ENCODE results near the gene REEP3.
"Not testable (repeated sequence)": the region's sequence is repeated elsewhere in the genome, so short reads cannot be mapped to it uniquely, and the experiment has no call there.

Gene REEP3

GRCh38 chr10:63553473-63553872 is 32.3 kb downstream of the REEP3 start:
- DNase-seq: no peak

- DNase-seq: no peak
These were observed 33.5 kb downstream of the REEP3 start for GRCh38 chr10:63554657-63555056.

DNA sequence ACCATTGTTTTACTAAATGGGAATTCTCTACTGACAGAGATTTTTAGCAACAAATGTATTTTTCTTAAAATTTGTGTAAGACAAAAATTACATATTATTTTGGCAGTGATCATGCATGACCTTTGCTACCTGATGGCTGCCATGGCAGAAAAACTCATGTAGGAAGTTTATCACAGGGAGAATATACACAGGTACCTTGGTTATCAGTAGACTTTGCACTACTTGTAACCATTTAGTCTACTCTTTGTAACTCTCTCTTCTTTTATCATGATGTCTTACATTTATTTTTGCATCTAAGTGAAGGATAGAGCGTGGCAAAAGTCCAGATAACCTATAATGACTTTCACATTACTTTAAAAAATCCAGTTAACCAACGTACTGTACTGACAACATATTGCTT is 34.1 kb downstream of the REEP3 start:
- no peak for DNase-seq

GRCh38 chr10:63558132-63558784 is 37.1 kb downstream of the REEP3 start:
- DNase-seq: no peak

- DNase-seq: no peak
These were observed 40.1 kb downstream of the REEP3 start for GRCh38 chr10:63561341-63561740.

DNA sequence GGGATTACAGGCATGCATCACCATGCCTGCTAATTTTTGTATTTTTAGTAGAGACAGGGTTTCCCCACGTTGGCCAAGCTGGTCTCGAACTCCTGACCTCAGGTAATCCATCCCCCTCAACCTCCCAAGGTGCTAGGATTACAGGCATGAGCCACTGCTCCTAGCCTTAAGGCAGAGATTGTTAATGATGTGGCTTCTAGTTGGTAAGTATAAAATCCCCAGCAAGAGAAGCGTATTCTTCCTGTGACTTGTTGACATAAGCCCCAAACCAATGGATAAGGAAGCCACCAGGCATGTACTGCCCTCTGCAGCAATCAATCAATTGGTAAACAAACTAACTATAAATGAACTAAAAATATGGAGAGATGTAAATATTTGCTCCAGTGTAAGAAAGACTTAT is 41.2 kb downstream of the REEP3 start:
- DNase-seq: no peak

GRCh38 chr10:63562857-63563256 is 41.7 kb downstream of the REEP3 start:
- DNase-seq: no peak

- DNase-seq: no peak
These were observed 42.4 kb downstream of the REEP3 start for GRCh38 chr10:63563623-63564022.

DNA sequence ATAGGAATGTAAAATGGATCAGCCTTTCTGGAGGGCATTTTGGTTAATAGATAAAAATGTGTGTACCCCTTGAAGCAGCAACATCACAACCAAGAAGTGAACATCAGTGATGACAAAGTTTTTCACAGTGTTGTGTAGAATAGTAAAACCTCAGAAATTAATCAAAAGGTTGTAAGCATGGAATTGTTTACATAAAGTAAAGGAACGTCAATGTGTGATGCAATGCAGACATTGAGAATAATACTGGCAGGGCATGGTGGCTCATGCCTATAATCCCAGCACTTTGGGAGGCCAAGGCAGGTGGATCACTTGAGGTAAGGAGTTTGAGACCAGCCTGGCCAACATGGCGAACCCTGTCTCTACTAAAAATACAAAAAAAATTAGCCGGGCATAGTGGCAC is 43.5 kb downstream of the REEP3 start:
- DNase-seq: not testable (repeated sequence)

DNA sequence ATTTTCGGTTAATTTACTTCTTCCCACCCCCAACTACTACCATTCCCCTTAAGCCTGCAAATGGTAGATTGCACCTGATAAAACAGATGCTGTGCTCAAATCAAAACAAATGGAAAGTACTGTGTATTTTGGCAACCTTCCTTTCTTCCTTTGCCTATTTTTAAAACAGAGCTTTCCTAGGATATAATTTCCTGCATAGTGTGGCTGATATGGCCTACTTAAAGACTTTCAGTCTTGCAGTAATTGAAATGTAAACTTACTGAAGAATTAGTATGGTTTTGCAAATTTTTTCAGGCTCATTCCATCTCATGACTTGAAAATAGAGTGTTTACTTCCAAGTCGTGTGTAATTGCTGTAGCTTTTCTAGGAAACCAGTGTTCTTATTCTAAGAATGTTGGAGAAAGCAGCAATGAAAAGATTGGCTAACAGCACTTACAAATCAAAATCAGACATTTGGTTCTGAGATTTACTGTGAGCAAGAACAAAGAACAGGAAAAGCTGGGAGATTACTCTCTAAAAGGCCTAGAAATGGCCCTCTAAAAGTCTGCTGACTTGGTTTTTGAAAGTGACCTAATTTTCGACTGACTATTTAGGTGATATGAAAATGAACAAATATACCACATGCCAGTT is 52.0 kb downstream of the REEP3 start:
- DNase-seq: peak; percentile 74

- no peak for DNase-seq
These were observed 52.8 kb downstream of the REEP3 start for GRCh38 chr10:63574011-63574410.

- DNase-seq: no peak
These were observed 55.3 kb downstream of the REEP3 start for GRCh38 chr10:63576501-63576900.

GRCh38 chr10:63578501-63578900 is 57.3 kb downstream of the REEP3 start:
- no peak for DNase-seq

DNA sequence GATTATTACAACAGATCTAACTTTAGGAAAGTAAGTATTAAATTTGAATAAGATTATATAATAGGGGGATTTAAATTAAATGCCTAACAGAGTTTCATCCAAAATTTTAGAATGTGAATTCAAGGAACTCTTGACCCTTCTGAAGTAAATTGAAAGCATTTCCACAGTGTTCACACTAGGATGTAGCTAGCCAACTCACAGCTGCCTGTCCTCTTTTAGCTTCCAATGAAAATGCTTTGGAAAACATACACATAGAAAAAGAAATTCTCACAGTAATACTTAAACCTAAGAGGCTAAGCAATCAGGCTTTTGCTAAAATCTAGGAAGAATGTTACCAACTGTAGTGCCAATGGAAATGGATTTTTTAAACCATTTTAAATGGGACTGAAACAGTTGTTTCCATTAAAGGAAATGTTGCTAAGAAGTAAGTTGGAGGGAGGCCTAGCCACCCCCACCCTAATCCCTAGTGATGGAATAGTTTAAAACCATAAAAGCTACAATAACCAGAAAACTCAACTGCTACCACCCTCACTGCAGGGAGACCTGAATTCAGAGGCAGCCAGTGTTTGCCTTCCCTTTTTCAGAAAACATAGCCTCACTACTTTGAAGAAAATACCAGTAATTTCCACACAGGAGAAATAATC is 58.3 kb downstream of the REEP3 start:
- no peak for DNase-seq

DNA sequence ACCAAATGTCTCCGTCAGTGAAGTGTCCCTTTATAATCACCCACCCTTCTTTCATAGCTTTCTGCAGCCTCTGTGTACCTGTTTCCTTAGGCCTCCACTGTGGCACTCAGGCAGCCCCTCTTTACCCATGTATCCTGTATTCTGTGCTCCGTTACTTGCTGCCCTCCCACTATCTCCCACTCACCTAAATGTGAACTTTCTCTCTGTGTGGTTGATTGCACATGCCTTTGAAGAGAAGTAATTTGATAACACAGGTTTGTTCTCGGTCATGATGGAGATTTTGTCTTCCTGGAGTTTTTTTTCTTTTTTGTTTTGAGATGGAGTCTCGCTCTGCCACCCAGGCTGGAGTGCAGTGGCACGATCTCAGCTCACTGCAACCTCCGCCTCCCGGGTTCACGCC is 61.5 kb downstream of the REEP3 start:
- DNase-seq: no peak

- DNase-seq: no peak
These were observed 62.2 kb downstream of the REEP3 start for GRCh38 chr10:63583397-63583796.

DNA sequence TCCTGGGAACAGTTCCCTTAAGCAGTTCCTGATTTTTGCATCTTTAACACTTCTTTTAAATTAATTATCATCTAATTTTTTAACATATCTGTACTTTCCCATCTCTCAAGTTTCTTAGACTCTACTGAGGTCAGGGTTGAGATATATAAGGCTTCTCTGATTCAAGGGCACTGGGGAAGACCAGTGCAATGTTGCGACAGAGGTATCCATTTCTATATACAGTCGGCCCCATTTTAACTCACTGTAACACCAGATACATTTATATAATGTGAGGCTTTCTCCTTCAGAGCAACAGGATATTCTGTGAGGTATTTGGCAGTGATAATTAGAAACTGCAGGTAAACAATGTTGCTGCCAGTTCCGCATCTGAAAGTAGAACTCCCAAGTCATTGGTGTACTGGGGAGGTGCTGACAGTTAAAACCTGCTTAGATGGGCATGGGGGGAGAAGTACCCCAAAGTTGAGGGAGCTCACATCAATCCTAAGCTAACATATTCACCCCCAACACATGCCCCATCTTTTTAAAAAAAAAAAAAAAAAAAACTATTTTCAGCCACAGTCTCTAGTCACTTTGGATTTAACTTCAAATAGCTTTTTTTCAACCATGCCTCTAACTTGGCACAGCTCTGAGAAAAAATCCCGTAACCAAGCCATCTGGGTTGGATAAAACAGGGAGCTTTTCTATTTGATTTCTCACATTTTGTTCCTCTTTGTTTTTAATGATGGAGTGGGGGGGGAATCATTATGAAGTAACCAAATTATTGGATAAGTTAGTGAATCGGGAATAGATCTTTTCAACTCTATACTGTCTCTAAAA is 62.9 kb downstream of the REEP3 start:
- DNase-seq: no peak

- no peak for DNase-seq
These were observed 63.5 kb downstream of the REEP3 start for GRCh38 chr10:63584725-63585035.

GRCh38 chr10:63585041-63585440 is 63.8 kb downstream of the REEP3 start:
- DNase-seq: no peak

DNA sequence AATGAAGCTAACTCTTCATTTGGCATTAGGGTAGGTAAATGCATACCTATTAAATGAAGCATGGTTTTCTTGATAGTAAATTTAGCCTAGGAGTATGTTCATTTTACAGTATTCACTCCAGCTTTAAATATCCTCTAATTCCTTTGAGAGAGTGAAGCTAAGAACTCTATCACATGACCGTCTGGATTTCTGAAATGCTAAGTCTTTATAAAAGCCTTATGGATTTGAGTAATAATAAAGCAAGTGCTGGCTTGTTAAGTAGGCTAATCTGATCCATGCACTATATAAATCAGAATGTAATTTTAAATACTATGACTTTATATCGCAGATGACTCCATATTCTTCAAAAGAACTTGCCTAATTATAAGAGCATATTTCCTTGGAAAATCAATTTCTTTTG is 64.8 kb downstream of the REEP3 start:
- no peak for DNase-seq

GRCh38 chr10:63587191-63587590 is 66.0 kb downstream of the REEP3 start:
- no peak for DNase-seq

GRCh38 chr10:63588436-63589167 is 67.4 kb downstream of the REEP3 start:
- no peak for DNase-seq
